PC-9 (cell line): ENCODE results near the gene SMOC2.

Experiments
- CTCF ChIP-seq: fragments of 200-600 bp; sonication (generic); conservative IDR thresholded peaks from 2 replicates; pipeline ENCODE4 v1.6.1; 2017; ENCODE audit warnings: mixed run types, antibody characterized with exemption, mild to moderate bottlenecking, moderate library complexity
- EZH2 ChIP-seq: fragments of 200-600 bp; sonication (generic); IDR thresholded peaks from 2 replicates; pipeline ENCODE4 v1.8.0; 2017; ENCODE audit warnings: antibody characterized with exemption, low read depth

DNA sequence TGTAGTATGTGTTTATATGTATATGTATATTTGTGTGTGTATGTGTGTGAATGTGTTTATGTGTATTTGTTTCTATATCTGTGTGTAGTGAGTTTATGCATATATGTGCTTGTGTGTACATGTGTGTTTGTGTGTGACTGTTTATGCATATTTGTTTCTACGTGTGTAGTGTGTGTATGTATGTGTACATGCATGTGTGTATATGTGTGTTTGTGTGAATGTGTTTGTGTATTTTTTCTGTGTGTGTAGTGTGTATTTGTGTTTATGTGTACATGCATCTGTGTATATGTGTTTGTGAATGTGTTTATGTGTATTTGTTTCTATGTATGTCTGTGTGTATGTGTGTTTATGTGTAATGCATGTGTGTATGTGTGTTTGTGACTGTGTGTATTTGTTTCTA lies 12.1 kb upstream of the SMOC2 start:
- TF ChIP-seq CTCF = no peak
- TF ChIP-seq EZH2 = no peak
